Measurements from ENCODE around the gene MADCAM1. TPM values are rescaled to one million over a fixed set of nuclear protein-coding genes. Genes with fewer than 3 reads are reported as not detected.
A peak's percentile ranks its signal among the peaks of the same experiment; 100 is the strongest.

MADCAM1 gene
- total RNA-seq, 2 experiments from 2014 or later: 0.69 to 2.0 TPM

- TF ChIP-seq EZH2phosphoT487 (IDR thresholded peaks at IDR 0.05; ENCODE audit: borderline replicate concordance, low read depth, low read length) (no peak), CTCF (conservative IDR thresholded peaks at IDR 0.05; ENCODE audit: low read length) (no peak)
- BruUV-seq (replicated peaks): no TSS peak
- peaks cover 17% of the 10 kb centered on the region for H3K4me1 ChIP-seq (ENCODE audit: insufficient read depth, low read length, poor library complexity, severe bottlenecking)
- intact Hi-C loops (cut with micrococcal nuclease; ENCODE audit: unreplicated experiment): loop anchor here (5.0 kb wide), 1 partner anchor 42 kb away; the partner anchor contains the start of gene BSG
- CTCF ChIA-PET (ENCODE audit: unreplicated experiment): interaction anchor here (0.6 to 0.7 kb wide), 2 partner anchors 20 to 25 kb away, joined by 5 to 8 read pairs; no protein-coding TSS in a partner anchor
- H3K9me3 ChIP-seq (ENCODE audit: low read length): no peaks in the 10 kb centered on the region
- no peaks in the 10 kb centered on the region; the same call in 1 of the 2 replicates for H3K36me3 ChIP-seq (ENCODE audit: insufficient read depth, low read length)
- peaks cover 8% of the 10 kb centered on the region for H4K20me1 ChIP-seq (ENCODE audit: insufficient read depth, low read length)
- no peak for DNase-seq (ENCODE audit: low spot score)
- peak overlapping the region; percentile 96 for H3K4me3 ChIP-seq (ENCODE audit: low read depth, low read length, poor library complexity, severe bottlenecking)
- H3K27ac ChIP-seq (ENCODE audit: low read depth, low read length, poor library complexity, severe bottlenecking): peak overlapping the region; percentile 50
- H2AFZ ChIP-seq (ENCODE audit: low read length): peak overlapping the region; percentile 62; the same call in 1 of the 2 replicates
- POLR2A ChIA-PET: interaction anchor here (2.4 kb wide), 1 partner anchor 19 kb away, joined by 9 read pairs; no protein-coding TSS in a partner anchor
- peaks cover 7% of the 10 kb centered on the region; the same call in 1 of the 2 replicates for H3K79me2 ChIP-seq (ENCODE audit: insufficient read depth, low read depth, low read length)
- no peaks in the 10 kb centered on the region for H3K9me2 ChIP-seq (ENCODE audit: insufficient read depth, low read length)
- H3K4me2 ChIP-seq (ENCODE audit: low read length): peak overlapping the region; percentile 45
Measured at GRCh38 chr19:530134-531008, 34.1 kb downstream of the MADCAM1 start.

DNA sequence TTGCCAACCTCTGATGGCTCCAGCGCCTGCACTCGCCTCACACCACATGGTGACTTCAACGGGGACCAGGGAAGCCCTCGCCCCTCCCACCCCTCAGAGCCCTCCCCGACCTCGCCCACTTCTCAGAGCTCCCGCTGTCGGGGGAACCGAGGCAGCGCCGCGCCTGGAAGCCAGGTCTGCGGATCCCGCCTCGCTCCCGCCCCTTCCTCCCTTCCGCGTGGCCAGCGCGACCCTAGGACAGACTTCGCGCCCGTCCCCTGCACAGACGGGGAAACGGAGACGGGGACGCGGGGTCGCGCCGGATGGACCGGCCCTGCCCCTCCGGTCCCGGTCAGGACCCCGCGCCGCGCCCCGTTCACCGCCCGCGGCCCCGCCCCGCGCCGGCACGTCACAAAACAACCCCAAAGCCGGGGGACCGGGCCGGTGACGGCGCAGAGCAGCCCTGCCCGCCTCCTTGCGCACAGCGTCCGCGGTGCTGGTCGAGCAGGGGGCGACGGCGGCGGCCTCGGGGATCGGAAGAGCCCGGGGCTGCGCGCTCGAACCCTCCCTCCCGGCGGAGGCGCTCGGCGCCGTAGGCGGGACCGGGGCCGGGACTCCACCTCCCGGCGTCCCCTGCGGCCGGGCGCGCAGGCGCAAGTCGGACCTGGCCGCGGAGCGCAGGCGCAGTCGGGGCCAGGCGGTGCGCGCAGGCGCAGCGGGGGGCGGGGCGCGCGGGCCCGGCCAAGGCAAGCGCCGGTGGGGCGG, 34.9 kb downstream of the MADCAM1 start:
- H3K36me3 ChIP-seq (ENCODE audit: insufficient read depth, low read length): peaks cover 1% of the 10 kb centered on the region
- H3K79me2 ChIP-seq (ENCODE audit: insufficient read depth, low read depth, low read length): peaks cover 7% of the 10 kb centered on the region; the same call in 1 of the 2 replicates
- H3K9me2 ChIP-seq (ENCODE audit: insufficient read depth, low read length): no peaks in the 10 kb centered on the region
- no peak for TF ChIP-seq EZH2phosphoT487 (IDR thresholded peaks at IDR 0.05; ENCODE audit: borderline replicate concordance, low read depth, low read length)
- peak; percentile 35; the same call in 1 of the 2 replicates for TF ChIP-seq CTCF (conservative IDR thresholded peaks at IDR 0.05; ENCODE audit: low read length)
- peak overlapping the region; percentile 50 for H3K27ac ChIP-seq (ENCODE audit: low read depth, low read length, poor library complexity, severe bottlenecking)
- peak overlapping the region; percentile 45 for H3K4me2 ChIP-seq (ENCODE audit: low read length)
- H3K9me3 ChIP-seq (ENCODE audit: low read length): no peaks in the 10 kb centered on the region
- intact Hi-C loops (cut with micrococcal nuclease; ENCODE audit: unreplicated experiment): loop anchor here (5.0 kb wide), 1 partner anchor 41 kb away; the partner anchor contains the start of gene BSG
- BruUV-seq (replicated peaks): no TSS peak
- peaks cover 17% of the 10 kb centered on the region for H3K4me1 ChIP-seq (ENCODE audit: insufficient read depth, low read length, poor library complexity, severe bottlenecking)
- peak overlapping the region; percentile 96 for H3K4me3 ChIP-seq (ENCODE audit: low read depth, low read length, poor library complexity, severe bottlenecking)
- POLR2A ChIA-PET: interaction anchor here (0.6 to 2.4 kb wide), 4 partner anchors 20 to 168 kb away, joined by 3 to 9 read pairs (median 3); no protein-coding TSS in a partner anchor
- peaks cover 8% of the 10 kb centered on the region for H4K20me1 ChIP-seq (ENCODE audit: insufficient read depth, low read length)
- CTCF ChIA-PET (ENCODE audit: unreplicated experiment): interaction anchor here (0.6 to 0.7 kb wide), 2 partner anchors 21 to 26 kb away, joined by 5 to 8 read pairs; no protein-coding TSS in a partner anchor
- DNase-seq (ENCODE audit: low spot score): peak; percentile 92
- peak overlapping the region; percentile 62 for H2AFZ ChIP-seq (ENCODE audit: low read length)

Data from OCI-LY7 (cell line).